ENCODE measurements around the gene KLLN.
"Not testable (repeated sequence)": the region's sequence is repeated elsewhere in the genome, so short reads cannot be mapped to it uniquely, and the experiment has no call there.

KLLN gene

GRCh38 chr10:87865241-87865881 is 2.0 kb upstream of the KLLN start:
- no peak for DNase-seq

- DNase-seq, result no peak
Observed at GRCh38 chr10:87864496-87865059, 1.2 kb upstream of the KLLN start.

- not testable (repeated sequence) for DNase-seq
Observed at GRCh38 chr10:87863951-87864495, 690 bp upstream of the KLLN start.

- DNase-seq, result no peak
Observed at GRCh38 chr10:87862679-87863052, 667 bp downstream of the KLLN start.

- DNase-seq, result peak; percentile 95 to 96
Observed at GRCh38 chr10:87861953-87862678, 1.2 kb downstream of the KLLN start.

- peak; percentile 70 to 72 for DNase-seq
Observed at GRCh38 chr10:87861566-87861952, 1.8 kb downstream of the KLLN start.

GRCh38 chr10:87860816-87861403 is 2.4 kb downstream of the KLLN start:
- peak in 1 of 2 experiments; percentile 27 for DNase-seq

- DNase-seq, result peak; percentile 89 to 91
Observed at GRCh38 chr10:87860156-87860795, 3.1 kb downstream of the KLLN start.

GRCh38 chr10:87855665-87856064 is 7.7 kb downstream of the KLLN start:
- DNase-seq, result not testable (repeated sequence)

GRCh38 chr10:87855247-87855646 is 8.1 kb downstream of the KLLN start:
- not testable (repeated sequence) for DNase-seq

GRCh38 chr10:87852089-87852488 is 11.2 kb downstream of the KLLN start:
- DNase-seq, result no peak

GRCh38 chr10:87850742-87851205 is 12.6 kb downstream of the KLLN start:
- DNase-seq, result peak; percentile 75 to 81

- DNase-seq, result no peak
Observed at GRCh38 chr10:87849001-87849400, 14.3 kb downstream of the KLLN start.

GRCh38 chr10:87847550-87847949 is 15.8 kb downstream of the KLLN start:
- DNase-seq, result peak; percentile 15 to 31

GRCh38 chr10:87846711-87847110 is 16.6 kb downstream of the KLLN start:
- DNase-seq, result not testable (repeated sequence)

- DNase-seq, result no peak
Observed at GRCh38 chr10:87846023-87846422, 17.3 kb downstream of the KLLN start.

- no peak for DNase-seq
Observed at GRCh38 chr10:87845624-87845998, 17.7 kb downstream of the KLLN start.

GRCh38 chr10:87844837-87845623 is 18.3 kb downstream of the KLLN start:
- DNase-seq, result no peak

- DNase-seq, result no peak
Observed at GRCh38 chr10:87843714-87844113, 19.6 kb downstream of the KLLN start.

- no peak for DNase-seq
Observed at GRCh38 chr10:87842776-87843497, 20.4 kb downstream of the KLLN start.

GRCh38 chr10:87842220-87842641 is 21.1 kb downstream of the KLLN start:
- no peak for DNase-seq

All from AML-193 (cell line).